NCI-H187 (cell line): ENCODE results near the gene TSPAN15.

Experiments used
- DNase-seq, 2 experiments: peaks; one replicate each; lab custom pipeline; 2025; lab: John Stamatoyannopoulos, UW

TSPAN15 gene

GRCh38 chr10:69553328-69553727 lies 102.1 kb downstream of the TSPAN15 start:
- DNase-seq, result no peak

- DNase-seq, result no peak
Observed at GRCh38 chr10:69554611-69555010, 103.3 kb downstream of the TSPAN15 start.
